Right lobe of liver (tissue), 6 donors: ENCODE results near the gene ZSCAN1. TPM values are rescaled to one million over a fixed set of nuclear protein-coding genes. Genes with fewer than 3 reads are reported as not detected.

ENCODE experiments used
- ATAC-seq, 4 donors: fragments of 200-7000 bp; cut with Tn5 transposase; one replicate each; pipeline ENCODE4 v1.9.1; 2020; ENCODE audit warnings: mild to moderate bottlenecking in 4 of 4, moderate library complexity in 4 of 4
- DNase-seq, 3 donors: peaks; one replicate each; pipeline ENCODE4 v3.0.0-alpha.2; 2020
- H3K27ac ChIP-seq, 3 donors: fragments of 200-600 bp; one replicate each; pipeline ENCODE4 v1.8.0; 2022
- H3K27me3 ChIP-seq, 2 donors: fragments of 200-600 bp; one replicate each; pipeline ENCODE4 v1.8.0; 2022
- H3K36me3 ChIP-seq, 4 donors: fragments of 200-600 bp; sonication (generic) in 1 of 4; one replicate each; pipeline versions ENCODE4 v1.5.1 to v1.8.0; 2017 to 2022; ENCODE audit warnings: control low read depth in 1 of 4
- H3K4me1 ChIP-seq, 4 donors: fragments of 200-600 bp; sonication (generic) in 1 of 4; one replicate each; pipeline versions ENCODE4 v1.5.1 to v1.8.0; 2017 to 2022; ENCODE audit warnings: control low read depth in 1 of 4
- H3K4me3 ChIP-seq, 3 donors: fragments of 200-600 bp; one replicate each; pipeline ENCODE4 v1.8.0; 2022
- H3K9me3 ChIP-seq, 4 donors: fragments of 200-600 bp; sonication (generic) in 1 of 4; one replicate each; pipeline versions ENCODE4 v1.5.1 to v1.8.0; 2017 to 2022; ENCODE audit warnings: control low read depth in 1 of 4
- POLR2A ChIP-seq: fragments of 450-650 bp; IDR thresholded peaks from one replicate; pipeline ENCODE4 v1.6.1; 2017; ENCODE audit warnings: antibody characterized with exemption, mild to moderate bottlenecking
- WGBS: methylation state at CpG from one replicate; pipeline ENCODE4 v1.1.6; 2018; ENCODE audit warnings: low coverage, low lambda C conversion rate; ENCODE audit not compliant: insufficient coverage; ENCODE audit errors: missing lambda C conversion rate; 5-methylcytosine and 5-hydroxymethylcytosine counted together
- intact Hi-C, 2 donors: fragments of 100-400 bp; cut with DNase I; formaldehyde crosslinking; loops; one replicate each; pipeline versions ENCODE4 v1.11.2 to v1.14.1; 2022
- total RNA-seq, 6 experiments: library from RNA; depleted of rRNA in 2 of 6; stranded (reverse); fragments of >200 nt in 2 of 6; fragmentation: NEBNext Ultra II Directional in 3 of 6; extraction: Animal tissue kit (Norgen Biotek cat#: 25700) in 3 of 6; gene quantifications; one replicate each; pipeline versions ENCODE4 v1.1.0 to v1.2.4, GENCODE V29; 2016 to 2023
- TF ChIP-seq, protein P1 (sequence below), 4 donors: fragments of 200-600 bp in 3 of 4; fragments of 450-650 bp in 1 of 4; IDR thresholded peaks; one replicate each; pipeline versions ENCODE4 v1.5.1 to v1.8.0; 2016 to 2022; ENCODE audit warnings: antibody characterized with exemption in 4 of 4, mild to moderate bottlenecking in 2 of 4
- donor health status: DM: no; HTN: yes; CAD: no.
- donor health status: DM: no; HTN: no; CAD: no.
- donor health status: DM: no; HTN: no; CAD: no.
- donor health status: DM: no; HTN: yes; CAD: no.
- donor health status: DM: no; HTN: yes; CAD: no.

ZSCAN1 gene
- total RNA-seq, 6 experiments from 2014 or later = not detected

DNA sequence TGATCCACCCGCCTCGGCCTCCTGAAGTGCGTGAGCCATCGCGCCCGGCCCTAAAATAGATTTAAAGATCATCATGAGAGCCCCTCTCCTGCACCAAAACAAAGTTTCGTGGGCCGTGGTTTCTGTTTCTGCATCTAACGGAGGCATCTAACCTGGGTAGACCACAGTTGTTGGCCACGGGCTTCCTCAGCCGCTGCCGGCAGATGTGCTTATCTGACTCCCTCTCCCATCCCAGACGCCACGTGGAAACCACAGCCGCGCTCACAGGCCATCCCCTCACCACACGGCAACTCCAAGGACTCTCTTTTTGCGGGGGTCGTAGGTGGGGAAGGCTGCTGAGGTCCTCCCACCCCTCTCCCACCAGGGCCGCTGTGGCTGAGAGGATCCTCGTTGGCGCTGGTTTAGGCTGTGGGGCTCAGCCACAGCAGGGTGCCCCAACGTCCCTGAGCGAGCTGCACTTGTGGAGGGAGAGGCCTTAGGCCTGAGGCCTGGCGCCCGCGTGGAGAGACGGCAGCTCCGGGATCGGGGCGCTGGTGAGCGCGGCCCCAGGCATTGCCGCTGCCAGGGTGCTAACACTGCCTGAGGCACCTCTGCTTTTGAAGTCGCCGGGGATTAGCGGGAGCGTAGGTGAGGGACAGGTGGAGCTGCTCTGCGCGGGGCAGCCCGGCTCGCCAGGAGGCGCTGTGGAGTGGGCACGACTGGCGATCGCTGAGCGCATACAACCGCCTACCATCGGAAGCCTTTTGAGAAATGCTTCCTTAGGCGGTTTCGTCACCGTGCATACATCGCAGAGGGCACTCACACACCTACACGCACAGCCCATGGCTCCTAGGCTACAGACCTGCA, 8.9 kb downstream of the ZSCAN1 start:
- TF ChIP-seq POLR2A = no peak
- TF ChIP-seq, protein P1, sequence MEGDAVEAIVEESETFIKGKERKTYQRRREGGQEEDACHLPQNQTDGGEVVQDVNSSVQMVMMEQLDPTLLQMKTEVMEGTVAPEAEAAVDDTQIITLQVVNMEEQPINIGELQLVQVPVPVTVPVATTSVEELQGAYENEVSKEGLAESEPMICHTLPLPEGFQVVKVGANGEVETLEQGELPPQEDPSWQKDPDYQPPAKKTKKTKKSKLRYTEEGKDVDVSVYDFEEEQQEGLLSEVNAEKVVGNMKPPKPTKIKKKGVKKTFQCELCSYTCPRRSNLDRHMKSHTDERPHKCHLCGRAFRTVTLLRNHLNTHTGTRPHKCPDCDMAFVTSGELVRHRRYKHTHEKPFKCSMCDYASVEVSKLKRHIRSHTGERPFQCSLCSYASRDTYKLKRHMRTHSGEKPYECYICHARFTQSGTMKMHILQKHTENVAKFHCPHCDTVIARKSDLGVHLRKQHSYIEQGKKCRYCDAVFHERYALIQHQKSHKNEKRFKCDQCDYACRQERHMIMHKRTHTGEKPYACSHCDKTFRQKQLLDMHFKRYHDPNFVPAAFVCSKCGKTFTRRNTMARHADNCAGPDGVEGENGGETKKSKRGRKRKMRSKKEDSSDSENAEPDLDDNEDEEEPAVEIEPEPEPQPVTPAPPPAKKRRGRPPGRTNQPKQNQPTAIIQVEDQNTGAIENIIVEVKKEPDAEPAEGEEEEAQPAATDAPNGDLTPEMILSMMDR (IDR thresholded peaks at IDR 0.05) = no peak
- Histone ChIP-seq H3K36me3 (no peaks in the 10 kb centered on the region), H3K27ac (no peak overlapping the region), H3K4me3 (no peak overlapping the region), H3K4me1 (no peaks in the 10 kb centered on the region), H3K27me3 (no peaks in the 10 kb centered on the region), H3K9me3 (no peaks in the 10 kb centered on the region)
- DNase-seq (peak in 1 of 3 donors; percentile 35), ATAC-seq (no peak)
- intact Hi-C loops = no loop called here
- 16% methylated on average over 10 of the region's 54 CpGs for WGBS

DNA sequence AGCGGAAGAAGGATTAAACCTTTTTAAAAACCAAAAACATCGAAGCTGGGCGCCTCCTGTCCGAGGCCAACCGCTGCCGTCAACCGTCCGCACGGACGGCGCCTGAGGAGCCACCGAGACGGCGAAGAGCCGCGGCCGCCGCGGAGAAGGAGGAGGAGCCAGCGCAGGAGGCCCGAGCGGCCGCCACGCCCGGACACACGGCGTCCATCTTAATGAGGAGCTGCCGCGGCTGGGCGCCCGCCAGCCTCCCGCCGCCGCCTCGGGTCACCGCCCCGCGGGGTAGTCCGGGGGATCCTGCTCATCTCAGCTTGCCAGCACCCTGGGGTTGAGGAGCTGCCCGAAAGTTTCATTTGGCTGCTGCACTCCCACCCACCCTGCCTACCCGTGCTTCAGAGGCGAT, 10.6 kb downstream of the ZSCAN1 start:
- no peak for DNase-seq
- no peaks in the 10 kb centered on the region for H3K9me3 ChIP-seq
- H3K27ac ChIP-seq = no peak overlapping the region
- H3K4me3 ChIP-seq = no peak overlapping the region
- WGBS = 50% methylated on average over 1 of the region's 42 CpGs
- intact Hi-C loops = no loop called here
- no peaks in the 10 kb centered on the region for H3K36me3 ChIP-seq
- no peaks in the 10 kb centered on the region for H3K27me3 ChIP-seq
- TF ChIP-seq POLR2A = no peak
- TF ChIP-seq, protein P1 (IDR thresholded peaks at IDR 0.05) = no peak
- H3K4me1 ChIP-seq = no peaks in the 10 kb centered on the region
- no peak for ATAC-seq

DNA sequence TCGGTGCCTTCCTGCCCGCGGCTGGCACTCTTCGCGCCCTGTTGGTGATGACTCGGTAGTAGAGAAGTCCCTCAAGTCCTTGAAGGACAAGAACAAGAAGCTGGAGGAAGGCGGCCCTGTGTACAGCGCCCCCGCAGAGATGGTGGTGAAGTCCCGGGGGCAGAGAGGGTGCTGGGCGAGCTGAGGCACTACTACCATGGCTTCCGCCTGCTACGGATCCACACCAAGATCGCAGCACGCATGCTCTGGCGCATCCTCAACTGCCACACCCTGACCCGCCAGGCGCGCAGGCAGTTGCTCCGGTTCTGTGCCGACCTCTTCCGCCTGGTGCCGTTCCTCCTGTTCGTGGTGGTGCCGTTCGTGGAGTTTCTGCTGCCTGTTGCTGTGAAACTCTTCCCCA, 11.1 kb downstream of the ZSCAN1 start:
- no peaks in the 10 kb centered on the region for H3K4me1 ChIP-seq
- no peak overlapping the region for H3K27ac ChIP-seq
- H3K27me3 ChIP-seq = no peaks in the 10 kb centered on the region
- 92% methylated on average over 5 of the region's 26 CpGs for WGBS
- no peaks in the 10 kb centered on the region for H3K9me3 ChIP-seq
- no peak for TF ChIP-seq POLR2A
- TF ChIP-seq, protein P1 (IDR thresholded peaks at IDR 0.05) = no peak
- no peak for DNase-seq
- no peaks in the 10 kb centered on the region for H3K36me3 ChIP-seq
- no peak for ATAC-seq
- H3K4me3 ChIP-seq = no peak overlapping the region
- intact Hi-C loops = no loop called here

DNA sequence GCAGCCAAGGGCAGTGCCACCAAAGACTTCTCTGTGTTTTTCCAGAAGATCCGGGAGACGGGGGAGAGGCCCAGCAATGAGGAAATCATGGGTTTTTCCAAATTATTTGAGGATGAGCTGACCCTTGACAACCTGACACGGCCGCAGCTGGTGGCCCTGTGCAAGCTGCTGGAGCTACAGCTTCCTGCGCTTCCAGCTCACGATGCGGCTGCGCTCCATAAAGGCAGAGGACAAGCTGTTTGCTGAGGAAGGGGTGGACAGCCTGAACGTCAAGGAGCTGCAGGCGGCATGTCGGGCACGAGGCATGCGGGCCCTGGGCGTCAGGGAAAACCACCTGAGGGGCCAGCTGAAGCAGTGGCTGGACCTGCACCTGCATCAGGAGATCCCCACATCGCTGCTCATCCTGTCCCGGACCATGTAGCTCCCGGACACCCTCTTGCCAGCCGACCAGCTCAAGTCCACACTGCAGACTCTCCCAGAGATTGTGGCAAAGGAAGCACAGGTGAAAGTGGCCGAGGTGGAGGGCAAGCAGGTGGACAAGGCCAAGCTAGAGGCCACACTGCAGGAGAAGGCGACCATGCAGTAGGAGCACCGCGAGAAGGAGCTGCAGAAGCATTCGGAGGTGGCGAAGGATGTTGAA, 11.7 kb downstream of the ZSCAN1 start:
- H3K27me3 ChIP-seq = no peaks in the 10 kb centered on the region

More for the DNA sequence above, 11.7 kb downstream of the ZSCAN1 start:
- ATAC-seq = no peak
- H3K4me3 ChIP-seq = no peak overlapping the region
- no peaks in the 10 kb centered on the region for H3K36me3 ChIP-seq
- DNase-seq = no peak
- TF ChIP-seq POLR2A = no peak
- TF ChIP-seq, protein P1 (IDR thresholded peaks at IDR 0.05) = no peak
- H3K4me1 ChIP-seq = no peaks in the 10 kb centered on the region
- H3K9me3 ChIP-seq = no peaks in the 10 kb centered on the region
- intact Hi-C loops = no loop called here
- no peak overlapping the region for H3K27ac ChIP-seq
- 83% methylated on average over 1 of the region's 24 CpGs for WGBS
